RPMI7951 (cell line): ENCODE data around the gene WDR53. TPM values are rescaled to one million over a fixed set of nuclear protein-coding genes. Genes with fewer than 3 reads are reported as not detected.
"Not testable (repeated sequence)": the region's sequence is repeated elsewhere in the genome, so short reads cannot be mapped to it uniquely, and the experiment has no call there.

Source experiments
- DNase-seq: peaks from one replicate; pipeline ENCODE4 v3.0.0-alpha.2; 2012; ENCODE audit warnings: low read depth
- total RNA-seq: library from RNA; depleted of rRNA; stranded (reverse); fragments of >200 nt; shearing (Covaris generic); gene quantifications from 2 replicates; pipeline ENCODE4 v1.2.3, GENCODE V29; 2014

WDR53 gene
- total RNA-seq, 1 experiment from 2014 or later, result 8.8 TPM

GRCh38 chr3:196558476-196558875 lies 9.9 kb downstream of the WDR53 start:
- no peak for DNase-seq

GRCh38 chr3:196557236-196557635 lies 11.1 kb downstream of the WDR53 start:
- no peak for DNase-seq

- DNase-seq, result no peak
These were observed 13.1 kb downstream of the WDR53 start for GRCh38 chr3:196555295-196555694.

- no peak for DNase-seq
These were observed 14.1 kb downstream of the WDR53 start for GRCh38 chr3:196554205-196554604.

GRCh38 chr3:196553551-196553950 lies 14.8 kb downstream of the WDR53 start:
- no peak for DNase-seq

GRCh38 chr3:196552253-196552652 lies 16.1 kb downstream of the WDR53 start:
- no peak for DNase-seq

GRCh38 chr3:196550172-196550571 lies 18.2 kb downstream of the WDR53 start:
- DNase-seq, result not testable (repeated sequence)

- DNase-seq, result not testable (repeated sequence)
These were observed 19.0 kb downstream of the WDR53 start for GRCh38 chr3:196549312-196549711.

GRCh38 chr3:196547067-196547466 lies 21.3 kb downstream of the WDR53 start:
- no peak for DNase-seq

- DNase-seq, result no peak
These were observed 21.8 kb downstream of the WDR53 start for GRCh38 chr3:196546537-196546936.

GRCh38 chr3:196544491-196544992 lies 23.8 kb downstream of the WDR53 start:
- no peak for DNase-seq

- DNase-seq, result no peak
These were observed 26.5 kb downstream of the WDR53 start for GRCh38 chr3:196541684-196542445.

- no peak for DNase-seq
These were observed 30.9 kb downstream of the WDR53 start for GRCh38 chr3:196537319-196537984.

- no peak for DNase-seq
These were observed 35.1 kb downstream of the WDR53 start for GRCh38 chr3:196533260-196533681.

- DNase-seq, result no peak
These were observed 36.9 kb downstream of the WDR53 start for GRCh38 chr3:196531418-196531817.

- peak; percentile 74 for DNase-seq
These were observed 39.6 kb downstream of the WDR53 start for GRCh38 chr3:196528639-196529233.

GRCh38 chr3:196525141-196525540 lies 43.2 kb downstream of the WDR53 start:
- no peak for DNase-seq

GRCh38 chr3:196524527-196524926 lies 43.8 kb downstream of the WDR53 start:
- DNase-seq, result peak; percentile 43

GRCh38 chr3:196523841-196524240 lies 44.5 kb downstream of the WDR53 start:
- DNase-seq, result no peak

- DNase-seq, result not testable (repeated sequence)
These were observed 47.1 kb downstream of the WDR53 start for GRCh38 chr3:196521291-196521690.

GRCh38 chr3:196519718-196520082 lies 48.7 kb downstream of the WDR53 start:
- DNase-seq, result no peak

GRCh38 chr3:196518966-196519717 lies 49.2 kb downstream of the WDR53 start:
- DNase-seq, result peak; percentile 81
